Purkinje cell (primary cell): Measurements from ENCODE around the gene HMGXB3. TPM values are rescaled to one million over a fixed set of nuclear protein-coding genes. Genes with fewer than 3 reads are reported as not detected.

ENCODE experiments used
- polyA plus RNA-seq: library from polyadenylated mRNA; unstranded; fragments of >200 nt; fragmentation: Nextera tagmentation; gene quantifications from 2 replicates; pipeline ENCODE4 v1.2.1, GENCODE V29; 2014

Gene HMGXB3, protein sequence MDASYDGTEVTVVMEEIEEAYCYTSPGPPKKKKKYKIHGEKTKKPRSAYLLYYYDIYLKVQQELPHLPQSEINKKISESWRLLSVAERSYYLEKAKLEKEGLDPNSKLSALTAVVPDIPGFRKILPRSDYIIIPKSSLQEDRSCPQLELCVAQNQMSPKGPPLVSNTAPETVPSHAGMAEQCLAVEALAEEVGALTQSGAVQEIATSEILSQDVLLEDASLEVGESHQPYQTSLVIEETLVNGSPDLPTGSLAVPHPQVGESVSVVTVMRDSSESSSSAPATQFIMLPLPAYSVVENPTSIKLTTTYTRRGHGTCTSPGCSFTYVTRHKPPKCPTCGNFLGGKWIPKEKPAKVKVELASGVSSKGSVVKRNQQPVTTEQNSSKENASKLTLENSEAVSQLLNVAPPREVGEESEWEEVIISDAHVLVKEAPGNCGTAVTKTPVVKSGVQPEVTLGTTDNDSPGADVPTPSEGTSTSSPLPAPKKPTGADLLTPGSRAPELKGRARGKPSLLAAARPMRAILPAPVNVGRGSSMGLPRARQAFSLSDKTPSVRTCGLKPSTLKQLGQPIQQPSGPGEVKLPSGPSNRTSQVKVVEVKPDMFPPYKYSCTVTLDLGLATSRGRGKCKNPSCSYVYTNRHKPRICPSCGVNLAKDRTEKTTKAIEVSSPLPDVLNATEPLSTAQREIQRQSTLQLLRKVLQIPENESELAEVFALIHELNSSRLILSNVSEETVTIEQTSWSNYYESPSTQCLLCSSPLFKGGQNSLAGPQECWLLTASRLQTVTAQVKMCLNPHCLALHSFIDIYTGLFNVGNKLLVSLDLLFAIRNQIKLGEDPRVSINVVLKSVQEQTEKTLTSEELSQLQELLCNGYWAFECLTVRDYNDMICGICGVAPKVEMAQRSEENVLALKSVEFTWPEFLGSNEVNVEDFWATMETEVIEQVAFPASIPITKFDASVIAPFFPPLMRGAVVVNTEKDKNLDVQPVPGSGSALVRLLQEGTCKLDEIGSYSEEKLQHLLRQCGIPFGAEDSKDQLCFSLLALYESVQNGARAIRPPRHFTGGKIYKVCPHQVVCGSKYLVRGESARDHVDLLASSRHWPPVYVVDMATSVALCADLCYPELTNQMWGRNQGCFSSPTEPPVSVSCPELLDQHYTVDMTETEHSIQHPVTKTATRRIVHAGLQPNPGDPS (N-terminal part only)
- polyA plus RNA-seq, result 1.4 and 2.5 TPM in 2 replicates

GRCh38 chr5:150000256-150000989, at the start of gene HMGXB3, which contains the start of gene TIGD6:
Gene HMGXB3 (plus strand): TSS chr5:150000739. CDS start chr5:150004853, 4,114 bp downstream.
Gene TIGD6 (minus strand): TSS chr5:150000654. CDS start chr5:149996348, 4,306 bp downstream.

GRCh38 chr5:149960272-149961185, 40.0 kb upstream of the HMGXB3 start, which contains the start of gene SLC26A2:
Gene SLC26A2 (plus strand): TSS chr5:149960758. CDS start chr5:149977653, 16,895 bp downstream.

GRCh38 chr5:150085950-150086715, 85.6 kb downstream of the HMGXB3 start, which contains the start of gene CSF1R:
Gene CSF1R (minus strand): TSS chr5:150086554. CDS start chr5:150086427, 127 bp downstream.

Other genes with a start within 250 kb of the HMGXB3 start
- not detected in 2 replicates for gene PDE6A, start 55.9 kb upstream of the HMGXB3 start, polyA plus RNA-seq
- 1.0 and 1.5 TPM in 2 replicates for gene SLC26A2, start 40.0 kb upstream of the HMGXB3 start, polyA plus RNA-seq
- 1.9 and 2.6 TPM in 2 replicates for gene TIGD6, start 85 bp upstream of the HMGXB3 start, polyA plus RNA-seq
- gene CSF1R, start 85.8 kb downstream of the HMGXB3 start, polyA plus RNA-seq, result 0.25 and 0.27 TPM in 2 replicates
- 1.7 and 2.1 TPM in 2 replicates for gene PDGFRB, start 155.1 kb downstream of the HMGXB3 start, polyA plus RNA-seq
- gene CDX1, start 166.0 kb downstream of the HMGXB3 start, polyA plus RNA-seq, result not detected in 2 replicates
- 0.65 TPM in 1 of 2 replicates, not detected in the other for gene SLC6A7, start 189.3 kb downstream of the HMGXB3 start, polyA plus RNA-seq